Karpas-422 (cell line): ENCODE results near the gene ATG2A. TPM values are rescaled to one million over a fixed set of nuclear protein-coding genes. Genes with fewer than 3 reads are reported as not detected.
A peak's percentile ranks its signal among the peaks of the same experiment; 100 is the strongest.

Experiments used
- DNase-seq: peaks from one replicate; pipeline ENCODE4 v3.0.0-alpha.2; 2015
- H2AFZ ChIP-seq: fragments of 200-600 bp; sonication (generic); 2 replicates; pipeline ENCODE4 v1.6.1; 2014; ENCODE audit warnings: antibody characterized with exemption, low read length, mixed read lengths
- H3K27ac ChIP-seq: fragments of 200-600 bp; sonication (generic); 2 replicates; pipeline ENCODE4 v1.5.1; 2014; ENCODE audit warnings: mild to moderate bottlenecking, low read length, moderate library complexity
- H3K27me3 ChIP-seq: fragments of 200-600 bp; sonication (generic); 2 replicates; pipeline ENCODE4 v1.6.1; 2014; ENCODE audit warnings: low read length, mixed read lengths
- H3K36me3 ChIP-seq: fragments of 200-600 bp; sonication (generic); 2 replicates; pipeline ENCODE4 v1.6.1; 2014; ENCODE audit warnings: low read length, mixed read lengths; ENCODE audit not compliant: insufficient read depth
- H3K4me1 ChIP-seq: fragments of 200-600 bp; sonication (generic); 2 replicates; pipeline ENCODE4 v1.6.1; 2014; ENCODE audit warnings: mild to moderate bottlenecking, low read length, mixed read lengths
- H3K4me2 ChIP-seq: fragments of 200-600 bp; sonication (generic); 2 replicates; pipeline ENCODE4 v1.6.1; 2014; ENCODE audit warnings: low read length, low read depth, mild to moderate bottlenecking; ENCODE audit not compliant: poor library complexity, severe bottlenecking
- H3K4me3 ChIP-seq: fragments of 200-600 bp; sonication (generic); 2 replicates; pipeline ENCODE4 v1.5.1; 2014; ENCODE audit warnings: mild to moderate bottlenecking, antibody characterized with exemption, low read length, mixed read lengths
- H3K79me2 ChIP-seq: fragments of 200-600 bp; sonication (generic); 2 replicates; pipeline ENCODE4 v1.6.1; 2014; ENCODE audit warnings: mild to moderate bottlenecking, low read length, mixed read lengths
- H3K9ac ChIP-seq: fragments of 200-600 bp; sonication (generic); 2 replicates; pipeline ENCODE4 v1.6.0; 2014; ENCODE audit warnings: low read length
- H3K9me2 ChIP-seq: fragments of 200-600 bp; sonication (generic), shearing (Covaris generic); replicated peaks from 2 replicates; pipeline ENCODE4 v1.6.0; 2014; ENCODE audit warnings: mild to moderate bottlenecking, low read length, moderate library complexity; ENCODE audit not compliant: insufficient read depth
- H3K9me3 ChIP-seq: fragments of 300-700, 200-600 bp; sonication (generic); 2 replicates; pipeline ENCODE4 v1.6.1; 2014; ENCODE audit warnings: low read length, mixed read lengths
- H4K20me1 ChIP-seq: fragments of 200-600 bp; sonication (generic); 2 replicates; pipeline ENCODE4 v1.6.1; 2014; ENCODE audit warnings: mild to moderate bottlenecking, antibody characterized with exemption, low read length, low read depth; ENCODE audit not compliant: insufficient read depth
- total RNA-seq: library from RNA; depleted of rRNA; stranded (reverse); fragments of >200 nt; shearing (Covaris generic); gene quantifications from 2 replicates; pipeline ENCODE4 v1.2.3, GENCODE V29; 2014; ENCODE audit warnings: low replicate concordance

Gene ATG2A
- total RNA-seq, 1 experiment from 2014 or later: 16.2 TPM

GRCh38 chr11:64890522-64890939 lies 26.5 kb downstream of the ATG2A start:
- Histone ChIP-seq H3K27ac (no peak overlapping the region), H3K4me1 (peaks cover 22% of the 10 kb centered on the region), H3K4me2 (no peak overlapping the region), H3K9me3 (no peaks in the 10 kb centered on the region), H3K79me2 (no peaks in the 10 kb centered on the region), H3K4me3 (no peak overlapping the region), H3K27me3 (no peaks in the 10 kb centered on the region), H2AFZ (no peak overlapping the region), H3K9me2 (no peaks in the 10 kb centered on the region), H3K9ac (no peak overlapping the region), H3K36me3 (no peaks in the 10 kb centered on the region), H4K20me1 (no peaks in the 10 kb centered on the region)
- DNase-seq: no peak

- Histone ChIP-seq H4K20me1 (no peaks in the 10 kb centered on the region), H2AFZ (no peak overlapping the region), H3K9me3 (no peaks in the 10 kb centered on the region), H3K79me2 (no peaks in the 10 kb centered on the region), H3K9me2 (no peaks in the 10 kb centered on the region), H3K4me1 (peaks cover 19% of the 10 kb centered on the region), H3K9ac (peak overlapping the region; percentile 27; the same call in 1 of the 2 replicates), H3K27me3 (no peaks in the 10 kb centered on the region), H3K27ac (no peak overlapping the region), H3K4me2 (peak overlapping the region; percentile 79), H3K36me3 (no peaks in the 10 kb centered on the region), H3K4me3 (no peak overlapping the region; the same call in 1 of the 2 replicates)
- DNase-seq: no peak
Measured at GRCh38 chr11:64888729-64889511, 28.1 kb downstream of the ATG2A start.

GRCh38 chr11:64888406-64888728 lies 28.6 kb downstream of the ATG2A start:
- H2AFZ ChIP-seq: peak overlapping the region; percentile 96

GRCh38 chr11:64887757-64888405 lies 29.1 kb downstream of the ATG2A start:
- peak; percentile 93 for DNase-seq
- Histone ChIP-seq H3K4me3 (peak overlapping the region; percentile 66), H3K9ac (peak overlapping the region; percentile 73), H3K27ac (peak overlapping the region; percentile 53), H4K20me1 (no peaks in the 10 kb centered on the region), H3K9me3 (no peaks in the 10 kb centered on the region), H3K36me3 (no peaks in the 10 kb centered on the region), H3K4me1 (peaks cover 19% of the 10 kb centered on the region), H2AFZ (peak overlapping the region; percentile 96), H3K4me2 (peak overlapping the region; percentile 79), H3K79me2 (no peaks in the 10 kb centered on the region), H3K9me2 (no peaks in the 10 kb centered on the region), H3K27me3 (no peaks in the 10 kb centered on the region)

More at GRCh38 chr11:64888406-64888728, 28.6 kb downstream of the ATG2A start:
- Histone ChIP-seq H3K4me3 (peak overlapping the region; percentile 66), H3K79me2 (no peaks in the 10 kb centered on the region), H4K20me1 (no peaks in the 10 kb centered on the region), H3K4me2 (peak overlapping the region; percentile 79), H3K9ac (peak overlapping the region; percentile 73), H3K27ac (peak overlapping the region; percentile 53), H3K36me3 (no peaks in the 10 kb centered on the region), H3K27me3 (no peaks in the 10 kb centered on the region), H3K9me2 (no peaks in the 10 kb centered on the region), H3K4me1 (peaks cover 19% of the 10 kb centered on the region), H3K9me3 (no peaks in the 10 kb centered on the region)
- DNase-seq: no peak

- Histone ChIP-seq H3K4me1 (peaks cover 22% of the 10 kb centered on the region), H3K79me2 (no peaks in the 10 kb centered on the region), H3K27ac (peak overlapping the region; percentile 36; the same call in 1 of the 2 replicates), H3K36me3 (no peaks in the 10 kb centered on the region), H3K9me3 (no peaks in the 10 kb centered on the region), H3K4me2 (peak overlapping the region; percentile 79), H3K9ac (peak overlapping the region; percentile 73), H3K4me3 (peak overlapping the region; percentile 66), H3K9me2 (no peaks in the 10 kb centered on the region), H4K20me1 (no peaks in the 10 kb centered on the region), H3K27me3 (no peaks in the 10 kb centered on the region), H2AFZ (peak overlapping the region; percentile 94)
- no peak for DNase-seq
Measured at GRCh38 chr11:64887234-64887756, 29.7 kb downstream of the ATG2A start.

GRCh38 chr11:64885367-64886286 lies 31.4 kb downstream of the ATG2A start:
- no peak for DNase-seq
- Histone ChIP-seq H3K9ac (no peak overlapping the region), H3K36me3 (no peaks in the 10 kb centered on the region), H2AFZ (no peak overlapping the region), H3K4me1 (peaks cover 30% of the 10 kb centered on the region), H4K20me1 (no peaks in the 10 kb centered on the region), H3K4me2 (no peak overlapping the region), H3K79me2 (no peaks in the 10 kb centered on the region), H3K27me3 (no peaks in the 10 kb centered on the region), H3K27ac (no peak overlapping the region), H3K9me3 (no peaks in the 10 kb centered on the region), H3K9me2 (no peaks in the 10 kb centered on the region), H3K4me3 (no peak overlapping the region)

- H3K4me1 ChIP-seq: peaks cover 45% of the 10 kb centered on the region
- H3K9me3 ChIP-seq: no peaks in the 10 kb centered on the region
- no peaks in the 10 kb centered on the region for H3K79me2 ChIP-seq
- DNase-seq: no peak
- no peak overlapping the region for H3K9ac ChIP-seq
- H3K4me3 ChIP-seq: no peak overlapping the region
- H3K27me3 ChIP-seq: no peaks in the 10 kb centered on the region
- H4K20me1 ChIP-seq: no peaks in the 10 kb centered on the region
- H3K36me3 ChIP-seq: no peaks in the 10 kb centered on the region
- no peak overlapping the region for H3K27ac ChIP-seq
- no peaks in the 10 kb centered on the region for H3K9me2 ChIP-seq
- no peak overlapping the region for H2AFZ ChIP-seq
- no peak overlapping the region for H3K4me2 ChIP-seq
Measured at GRCh38 chr11:64884019-64884418, 33.0 kb downstream of the ATG2A start.
